UCSD-AML1 (cell line): Measurements from ENCODE around the gene ACADVL.

Source experiments
- DNase-seq: peaks from one replicate; lab custom pipeline; 2025; ENCODE audit not compliant: unreplicated experiment; lab: John Stamatoyannopoulos, UW

ACADVL gene

GRCh38 chr17:7216242-7217112, 3.3 kb upstream of the ACADVL start:
- DNase-seq, result no peak

- DNase-seq, result peak; percentile 65
Observed at GRCh38 chr17:7217113-7217987, 2.4 kb upstream of the ACADVL start.

- DNase-seq, result no peak
Observed at GRCh38 chr17:7218166-7218565, 1.6 kb upstream of the ACADVL start.

- DNase-seq, result no peak
Observed at GRCh38 chr17:7218758-7219157, 980 bp upstream of the ACADVL start.

GRCh38 chr17:7219229-7219811, 418 bp upstream of the ACADVL start:
- DNase-seq, result no peak

- DNase-seq, result peak; percentile 70
Observed at GRCh38 chr17:7220593-7221277, 997 bp downstream of the ACADVL start.

GRCh38 chr17:7221278-7222092, 1.7 kb downstream of the ACADVL start:
- DNase-seq, result no peak

GRCh38 chr17:7222093-7222971, 2.6 kb downstream of the ACADVL start:
- DNase-seq, result no peak

- DNase-seq, result no peak
Observed at GRCh38 chr17:7222972-7223292, 3.2 kb downstream of the ACADVL start.

- no peak for DNase-seq
Observed at GRCh38 chr17:7223375-7223774, 3.6 kb downstream of the ACADVL start.

GRCh38 chr17:7224110-7224509, 4.4 kb downstream of the ACADVL start:
- DNase-seq, result no peak

GRCh38 chr17:7224661-7225111, 4.9 kb downstream of the ACADVL start:
- DNase-seq, result no peak

- no peak for DNase-seq
Observed at GRCh38 chr17:7225711-7226331, 6.1 kb downstream of the ACADVL start.

GRCh38 chr17:7226721-7227710, 7.3 kb downstream of the ACADVL start:
- DNase-seq, result no peak

GRCh38 chr17:7228920-7229319, 9.2 kb downstream of the ACADVL start:
- no peak for DNase-seq

GRCh38 chr17:7229504-7229903, 9.8 kb downstream of the ACADVL start:
- no peak for DNase-seq

- no peak for DNase-seq
Observed at GRCh38 chr17:7232114-7232513, 12.4 kb downstream of the ACADVL start.

- DNase-seq, result no peak
Observed at GRCh38 chr17:7233701-7234082, 14.0 kb downstream of the ACADVL start.
